ENCODE measurements around the gene CYP2U1. TPM values are rescaled to one million over a fixed set of nuclear protein-coding genes. Genes with fewer than 3 reads are reported as not detected.

The CYP2U1 gene
- total and polyA plus RNA-seq, 2 donors (not counting 3 experiments of a cell fraction or from before 2014, with no cell fraction given) = 2.9 to 5.8 TPM

- Histone ChIP-seq H2AFZ (ENCODE audit: low read depth, low read length) (no peak overlapping the region), H3K79me2 (ENCODE audit: control insufficient read depth, insufficient read depth, low read length) (no peaks in the 10 kb centered on the region), H3K27ac (ENCODE audit: insufficient read depth, low read depth, low read length) (no peak overlapping the region), H3K9ac (replicated peaks; ENCODE audit: extremely low read depth, insufficient read depth, low read length) (no peak overlapping the region), H3K9me3 (replicated peaks; ENCODE audit: control insufficient read depth, insufficient read depth, low read length) (peaks cover 3% of the 10 kb centered on the region), H3K9me1 (replicated peaks; ENCODE audit: control insufficient read depth, extremely low read depth, insufficient read depth, low read length) (no peaks in the 10 kb centered on the region), H3K36me3 (ENCODE audit: control insufficient read depth in 2 of 2, extremely low read depth in 1 of 2, insufficient read depth in 2 of 2, low read length in 2 of 2) (no peaks in the 10 kb centered on the region), H3K4me1 (ENCODE audit: control insufficient read depth, extremely low read depth, insufficient read depth, low read length) (no peaks in the 10 kb centered on the region), H3K27me3 (ENCODE audit: control insufficient read depth in 2 of 2, insufficient read depth in 2 of 2, low read length in 2 of 2) (no peaks in the 10 kb centered on the region), H3K4me3 (replicated peaks in 1 of 3; ENCODE audit: insufficient read depth in 1 of 3, low read depth in 1 of 3, low read length in 3 of 3) (no peak overlapping the region), H4K20me1 (replicated peaks; ENCODE audit: control insufficient read depth, extremely low read depth, insufficient read depth, low read length) (no peaks in the 10 kb centered on the region), H3K4me2 (ENCODE audit: insufficient read depth, low read length) (no peak overlapping the region)
- no peak for DNase-seq (ENCODE audit: low read depth, low spot score)
- no peak for FAIRE-seq
- intact Hi-C loops (cut with micrococcal nuclease) (no loop called here), dilution Hi-C loops (cut with MboI; ENCODE audit: extremely low pct_ligation_motif_present, low sequenced_read_pairs) (no loop called here)
- CTCF ChIA-PET = interaction anchor here (1.8 to 3.3 kb wide), 2 partner anchors 157 to 158 kb away, joined by 5 to 15 read pairs; no protein-coding TSS in a partner anchor
- POLR2A ChIA-PET = no interaction called here
- no TSS peak for BruUV-seq (replicated peaks)
- TF ChIP-seq GATA2 (IDR thresholded peaks at IDR 0.05; ENCODE audit: insufficient read depth, insufficient read length, low read depth, low read length) = no peak
Observed at GRCh38 chr4:107916623-107917022, 14.7 kb upstream of the CYP2U1 start.

GRCh38 chr4:107917500-107917899 is 13.8 kb upstream of the CYP2U1 start:
- no peak overlapping the region for H3K9ac ChIP-seq (replicated peaks; ENCODE audit: extremely low read depth, insufficient read depth, low read length)
- no peaks in the 10 kb centered on the region for H3K36me3 ChIP-seq (ENCODE audit: control insufficient read depth in 2 of 2, extremely low read depth in 1 of 2, insufficient read depth in 2 of 2, low read length in 2 of 2)
- no TSS peak for BruUV-seq (replicated peaks)
- no peaks in the 10 kb centered on the region for H3K9me1 ChIP-seq (replicated peaks; ENCODE audit: control insufficient read depth, extremely low read depth, insufficient read depth, low read length)
- H3K27me3 ChIP-seq (ENCODE audit: control insufficient read depth in 2 of 2, insufficient read depth in 2 of 2, low read length in 2 of 2) = no peaks in the 10 kb centered on the region
- H3K4me3 ChIP-seq (replicated peaks in 1 of 3; ENCODE audit: insufficient read depth in 1 of 3, low read depth in 1 of 3, low read length in 3 of 3) = no peak overlapping the region
- H3K79me2 ChIP-seq (ENCODE audit: control insufficient read depth, insufficient read depth, low read length) = no peaks in the 10 kb centered on the region
- POLR2A ChIA-PET = no interaction called here
- H2AFZ ChIP-seq (ENCODE audit: low read depth, low read length) = no peak overlapping the region
- intact Hi-C loops (cut with micrococcal nuclease) (no loop called here), dilution Hi-C loops (cut with MboI; ENCODE audit: extremely low pct_ligation_motif_present, low sequenced_read_pairs) (no loop called here)
- no peak for TF ChIP-seq EZH2 (IDR thresholded peaks at IDR 0.05; ENCODE audit: borderline replicate concordance, low read depth, low read length, severe bottlenecking)
- no peak for TF ChIP-seq MAX (IDR thresholded peaks at IDR 0.05; ENCODE audit: insufficient read depth, insufficient read length)
- no peak for TF ChIP-seq CTCF (IDR thresholded peaks at IDR 0.05; ENCODE audit: extremely low read depth in 1 of 2, insufficient read depth in 1 of 2, low read depth in 1 of 2, low read length in 2 of 2)
- no peak for TF ChIP-seq POLR2AphosphoS5 (IDR thresholded peaks at IDR 0.05; ENCODE audit: insufficient read depth, low read depth, low read length)
- TF ChIP-seq POLR2A (IDR thresholded peaks at IDR 0.05; ENCODE audit: low read depth, low read length) = no peak
- TF ChIP-seq JUN (IDR thresholded peaks at IDR 0.05; ENCODE audit: borderline replicate concordance, insufficient read depth, insufficient read length, low read depth) = no peak
- TF ChIP-seq FOS (IDR thresholded peaks at IDR 0.05; ENCODE audit: borderline replicate concordance, insufficient read depth, low read length) = no peak
- no peak for TF ChIP-seq MYC (IDR thresholded peaks at IDR 0.05; ENCODE audit: low read depth, low read length)
- TF ChIP-seq GATA2 (IDR thresholded peaks at IDR 0.05; ENCODE audit: insufficient read depth, insufficient read length, low read depth, low read length) = no peak
- peaks cover 3% of the 10 kb centered on the region for H3K9me3 ChIP-seq (replicated peaks; ENCODE audit: control insufficient read depth, insufficient read depth, low read length)
- no peak overlapping the region for H3K27ac ChIP-seq (ENCODE audit: insufficient read depth, low read depth, low read length)
- H3K4me2 ChIP-seq (ENCODE audit: insufficient read depth, low read length) = no peak overlapping the region
- CTCF ChIA-PET = interaction anchor here (3.3 kb wide), 1 partner anchor 159 kb away, joined by 15 read pairs; no protein-coding TSS in a partner anchor
- H4K20me1 ChIP-seq (replicated peaks; ENCODE audit: control insufficient read depth, extremely low read depth, insufficient read depth, low read length) = no peaks in the 10 kb centered on the region
- FAIRE-seq (no peak), DNase-seq (ENCODE audit: low read depth, low spot score) (no peak)
- no peaks in the 10 kb centered on the region for H3K4me1 ChIP-seq (ENCODE audit: control insufficient read depth, extremely low read depth, insufficient read depth, low read length)
